ENCODE data around the gene ADGRD1. TPM values are rescaled to one million over a fixed set of nuclear protein-coding genes. Genes with fewer than 3 reads are reported as not detected.
"Not testable (repeated sequence)": the region's sequence is repeated elsewhere in the genome, so short reads cannot be mapped to it uniquely, and the experiment has no call there.

The ADGRD1 gene
- total RNA-seq (2021; fragmentation: NEBNext Ultra II Directional; extraction: Animal tissue kit (Norgen Biotek cat#: 25700)), result not detected
- long read RNA-seq, result 0 reads

DNA sequence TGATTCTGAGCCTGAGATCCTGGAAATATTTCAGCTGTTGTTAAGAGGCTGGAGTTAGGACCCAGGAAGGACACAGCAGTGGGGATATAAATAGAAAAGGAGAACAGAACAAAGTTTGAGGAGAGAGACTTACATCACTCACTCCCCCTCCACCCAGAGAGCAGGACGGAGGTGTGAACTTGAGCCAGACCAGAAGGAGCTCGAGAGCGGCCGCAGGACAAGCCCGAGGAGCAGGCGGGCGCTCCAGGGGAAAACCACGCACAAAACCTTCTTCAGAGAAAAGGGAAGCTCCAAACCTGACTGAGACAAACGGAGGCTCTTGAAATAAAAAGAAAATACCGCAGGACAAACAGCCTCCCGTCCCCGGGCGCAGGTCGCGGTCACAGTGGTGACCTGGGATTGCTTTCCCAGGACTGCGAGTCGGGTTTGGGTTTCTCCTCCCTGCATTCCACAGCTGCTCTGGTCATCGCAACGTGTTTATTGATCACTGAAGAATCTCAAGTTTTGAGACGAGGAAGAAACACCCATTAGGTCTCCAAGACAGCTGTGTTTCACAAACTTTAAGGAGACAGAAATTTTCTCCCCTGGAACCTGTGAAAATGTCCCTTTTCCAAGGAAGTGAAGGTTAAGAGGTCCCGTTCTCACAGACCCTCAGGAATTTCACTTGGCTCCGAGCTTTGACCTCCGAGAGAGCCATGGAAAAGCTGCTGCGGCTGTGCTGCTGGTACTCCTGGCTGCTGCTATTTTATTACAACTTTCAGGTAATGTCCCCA lies at the start of gene ADGRD1:
Gene ADGRD1, plus strand, starts transcription at position 137 of the 773 bp plus-strand sequence. Its CDS starts 559 bp downstream, at position 696.
- Mint-ChIP-seq H3K4me3 (peak within 1 kb of the TSS; percentile 41; the same call in 1 of the 2 replicates), H3K27ac (no peak within 1 kb of the TSS), H3K9me3 (peaks cover 19% of the 10 kb centered on the region), H3K36me3 (ENCODE audit: low read depth) (peaks cover 3% of the 10 kb centered on the region; the same call in 1 of the 2 replicates), H3K4me1 (ENCODE audit: low read depth) (no peaks in the 10 kb centered on the region), H3K27me3 (ENCODE audit: insufficient read depth) (peaks cover 3% of the 10 kb centered on the region)
- TF ChIP-seq, protein P1, sequence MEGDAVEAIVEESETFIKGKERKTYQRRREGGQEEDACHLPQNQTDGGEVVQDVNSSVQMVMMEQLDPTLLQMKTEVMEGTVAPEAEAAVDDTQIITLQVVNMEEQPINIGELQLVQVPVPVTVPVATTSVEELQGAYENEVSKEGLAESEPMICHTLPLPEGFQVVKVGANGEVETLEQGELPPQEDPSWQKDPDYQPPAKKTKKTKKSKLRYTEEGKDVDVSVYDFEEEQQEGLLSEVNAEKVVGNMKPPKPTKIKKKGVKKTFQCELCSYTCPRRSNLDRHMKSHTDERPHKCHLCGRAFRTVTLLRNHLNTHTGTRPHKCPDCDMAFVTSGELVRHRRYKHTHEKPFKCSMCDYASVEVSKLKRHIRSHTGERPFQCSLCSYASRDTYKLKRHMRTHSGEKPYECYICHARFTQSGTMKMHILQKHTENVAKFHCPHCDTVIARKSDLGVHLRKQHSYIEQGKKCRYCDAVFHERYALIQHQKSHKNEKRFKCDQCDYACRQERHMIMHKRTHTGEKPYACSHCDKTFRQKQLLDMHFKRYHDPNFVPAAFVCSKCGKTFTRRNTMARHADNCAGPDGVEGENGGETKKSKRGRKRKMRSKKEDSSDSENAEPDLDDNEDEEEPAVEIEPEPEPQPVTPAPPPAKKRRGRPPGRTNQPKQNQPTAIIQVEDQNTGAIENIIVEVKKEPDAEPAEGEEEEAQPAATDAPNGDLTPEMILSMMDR (IDR thresholded peaks at IDR 0.05), result no peak
- DNase-seq, result no peak

DNA sequence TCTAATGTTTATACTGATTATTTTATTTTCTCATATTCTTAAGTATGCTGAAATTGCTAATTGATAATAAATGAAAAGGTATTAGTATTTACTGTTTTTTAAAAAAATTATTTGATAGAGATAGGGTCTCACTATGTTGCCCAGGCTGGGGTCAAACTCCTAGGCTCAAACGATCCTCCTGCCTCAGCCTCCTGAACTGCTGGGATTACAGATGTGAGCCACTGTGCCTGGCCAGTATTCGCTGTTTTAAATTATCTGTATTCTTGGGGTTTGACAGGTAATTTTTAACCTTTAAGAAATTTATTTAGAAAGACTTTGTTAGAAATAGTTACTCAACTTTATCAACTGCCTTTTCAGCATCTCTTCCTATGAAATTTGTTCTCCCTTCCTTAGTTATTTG lies 49.6 kb upstream of the ADGRD1 start:
- Mint-ChIP-seq H3K4me3 (no peak overlapping the region), H3K4me1 (ENCODE audit: low read depth) (no peaks in the 10 kb centered on the region), H3K9me3 (peaks cover 4% of the 10 kb centered on the region; the same call in 1 of the 2 replicates), H3K36me3 (ENCODE audit: low read depth) (no peaks in the 10 kb centered on the region), H3K27ac (no peak overlapping the region), H3K27me3 (ENCODE audit: insufficient read depth) (no peaks in the 10 kb centered on the region; the same call in none of the 2 replicates)
- DNase-seq, result no peak
- TF ChIP-seq, protein P1 (IDR thresholded peaks at IDR 0.05), result no peak

DNA sequence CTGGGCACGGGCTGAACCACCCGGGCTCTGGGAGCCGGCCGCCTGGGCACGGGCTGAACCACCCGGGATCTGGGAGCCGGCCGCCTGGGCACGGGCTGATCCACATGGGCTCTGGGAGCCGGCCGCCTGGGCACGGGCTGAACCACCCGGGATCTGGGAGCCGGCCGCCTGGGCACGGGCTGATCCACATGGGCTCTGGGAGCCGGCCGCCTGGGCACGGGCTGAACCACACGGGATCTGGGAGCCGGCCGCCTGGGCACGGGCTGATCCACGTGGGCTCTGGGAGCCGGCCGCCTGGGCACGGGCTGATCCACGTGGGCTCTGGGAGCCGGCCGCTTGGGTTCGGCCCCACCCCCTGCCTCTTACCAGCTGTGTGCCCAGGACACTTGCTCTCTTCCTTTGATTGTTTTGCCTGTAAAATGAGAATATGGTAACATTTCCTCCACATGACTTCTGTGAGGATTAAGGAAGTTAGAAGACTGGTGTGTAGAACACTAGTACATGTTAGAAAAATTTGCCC lies 48.7 kb upstream of the ADGRD1 start:
- H3K27ac Mint-ChIP-seq; H3K9me3 Mint-ChIP-seq; H3K4me3 Mint-ChIP-seq; DNase-seq; H3K36me3 Mint-ChIP-seq (ENCODE audit: low read depth); H3K4me1 Mint-ChIP-seq (ENCODE audit: low read depth); H3K27me3 Mint-ChIP-seq (ENCODE audit: insufficient read depth): not testable (repeated sequence)

DNA sequence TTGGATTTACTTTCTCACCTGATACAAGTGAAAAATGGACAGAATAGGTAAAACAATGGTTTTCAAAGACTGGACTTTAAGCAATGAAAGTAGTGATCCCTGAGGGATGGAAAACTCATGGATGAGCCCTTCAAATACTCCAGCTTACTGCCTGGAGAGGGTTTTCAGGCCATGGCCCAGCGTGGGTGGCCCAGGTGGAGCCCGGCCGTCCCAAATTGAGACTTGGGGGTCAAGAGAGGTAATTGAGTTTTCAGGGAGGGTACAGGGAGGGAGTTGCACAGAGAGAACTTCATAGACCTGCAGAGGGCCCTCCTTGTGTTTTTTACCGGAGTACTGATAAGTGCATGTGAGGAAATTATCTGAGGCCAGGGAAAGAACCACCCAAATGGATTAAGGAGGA lies 44.6 kb upstream of the ADGRD1 start:
- TF ChIP-seq, protein P1 (IDR thresholded peaks at IDR 0.05), result no peak
- H3K4me1 Mint-ChIP-seq (ENCODE audit: low read depth), result no peaks in the 10 kb centered on the region
- no peak overlapping the region for H3K27ac Mint-ChIP-seq
- DNase-seq, result no peak
- H3K27me3 Mint-ChIP-seq (ENCODE audit: insufficient read depth), result no peaks in the 10 kb centered on the region; the same call in 1 of the 2 replicates
- peaks cover 4% of the 10 kb centered on the region; the same call in 1 of the 2 replicates for H3K9me3 Mint-ChIP-seq
- H3K4me3 Mint-ChIP-seq, result no peak overlapping the region
- H3K36me3 Mint-ChIP-seq (ENCODE audit: low read depth), result no peaks in the 10 kb centered on the region

DNA sequence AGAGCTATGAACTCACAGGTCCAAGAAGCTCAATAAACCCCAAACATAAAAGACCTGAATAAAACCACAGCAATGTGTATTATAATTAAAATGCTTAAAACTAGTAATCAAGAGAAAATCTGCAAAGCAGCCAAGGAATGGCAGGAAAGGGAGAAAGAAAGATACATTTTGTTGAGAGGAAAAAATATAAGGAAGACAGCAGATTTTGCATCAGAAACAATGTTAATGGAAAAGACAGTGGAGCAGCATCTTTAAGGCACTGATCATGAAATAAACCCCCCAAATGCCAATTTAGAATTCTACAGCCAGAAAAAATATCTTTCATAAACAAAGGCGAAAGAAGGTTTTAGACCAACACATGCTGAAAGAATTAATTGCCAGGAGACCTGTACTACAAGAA lies 42.5 kb upstream of the ADGRD1 start:
- peaks cover 3% of the 10 kb centered on the region for H3K27me3 Mint-ChIP-seq (ENCODE audit: insufficient read depth)
- H3K27ac Mint-ChIP-seq, result no peak overlapping the region
- DNase-seq, result no peak
- TF ChIP-seq, protein P1 (IDR thresholded peaks at IDR 0.05), result no peak
- no peak overlapping the region for H3K4me3 Mint-ChIP-seq
- H3K4me1 Mint-ChIP-seq (ENCODE audit: low read depth), result peaks cover 3% of the 10 kb centered on the region
- H3K9me3 Mint-ChIP-seq, result no peaks in the 10 kb centered on the region
- no peaks in the 10 kb centered on the region for H3K36me3 Mint-ChIP-seq (ENCODE audit: low read depth)

DNA sequence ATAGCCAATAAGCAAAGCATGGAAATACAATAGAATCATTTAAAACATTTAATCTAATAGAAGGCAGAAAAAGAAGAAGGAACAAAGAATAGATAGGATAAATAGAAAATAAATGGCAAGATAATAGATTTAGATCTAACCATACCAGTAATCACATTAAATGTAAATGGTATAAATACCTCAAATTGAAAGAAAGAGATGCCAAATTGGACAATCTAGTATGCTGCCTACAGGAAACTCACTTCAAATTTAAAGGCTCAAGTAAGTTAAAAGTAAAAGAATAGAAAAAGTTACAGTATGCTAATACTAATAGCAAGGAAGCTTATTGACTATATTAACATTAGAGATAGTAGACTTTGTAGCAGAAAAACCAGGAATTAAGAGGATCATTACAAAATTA lies 41.8 kb upstream of the ADGRD1 start:
- no peaks in the 10 kb centered on the region for H3K9me3 Mint-ChIP-seq
- H3K27ac Mint-ChIP-seq, result no peak overlapping the region
- H3K4me1 Mint-ChIP-seq (ENCODE audit: low read depth), result peaks cover 7% of the 10 kb centered on the region
- no peak for DNase-seq
- peaks cover 10% of the 10 kb centered on the region for H3K27me3 Mint-ChIP-seq (ENCODE audit: insufficient read depth)
- no peaks in the 10 kb centered on the region for H3K36me3 Mint-ChIP-seq (ENCODE audit: low read depth)
- TF ChIP-seq, protein P1 (IDR thresholded peaks at IDR 0.05), result no peak
- H3K4me3 Mint-ChIP-seq, result no peak overlapping the region
